Measurements from ENCODE around the gene MRM2.

DNA sequence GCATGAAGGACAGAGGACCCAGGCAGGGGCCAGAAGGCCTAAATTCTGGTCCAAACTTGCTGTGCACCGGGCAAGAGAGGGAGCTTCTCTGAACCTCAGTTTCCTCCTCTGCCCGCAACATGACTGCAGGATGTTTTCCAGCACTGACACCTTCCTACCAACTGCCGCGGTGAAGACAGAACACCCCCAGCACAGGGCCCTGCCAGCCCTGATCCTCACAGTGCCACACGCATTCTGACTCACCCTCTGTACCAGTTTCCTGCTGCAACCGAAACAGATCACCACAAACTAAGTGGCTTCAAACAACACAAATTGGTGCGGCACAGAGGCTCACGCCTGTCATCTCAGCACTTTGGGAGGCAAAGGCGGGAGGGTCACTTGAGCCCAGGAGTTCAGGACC is 27.4 kb downstream of the MRM2 start:
- TF ChIP-seq, protein P1, sequence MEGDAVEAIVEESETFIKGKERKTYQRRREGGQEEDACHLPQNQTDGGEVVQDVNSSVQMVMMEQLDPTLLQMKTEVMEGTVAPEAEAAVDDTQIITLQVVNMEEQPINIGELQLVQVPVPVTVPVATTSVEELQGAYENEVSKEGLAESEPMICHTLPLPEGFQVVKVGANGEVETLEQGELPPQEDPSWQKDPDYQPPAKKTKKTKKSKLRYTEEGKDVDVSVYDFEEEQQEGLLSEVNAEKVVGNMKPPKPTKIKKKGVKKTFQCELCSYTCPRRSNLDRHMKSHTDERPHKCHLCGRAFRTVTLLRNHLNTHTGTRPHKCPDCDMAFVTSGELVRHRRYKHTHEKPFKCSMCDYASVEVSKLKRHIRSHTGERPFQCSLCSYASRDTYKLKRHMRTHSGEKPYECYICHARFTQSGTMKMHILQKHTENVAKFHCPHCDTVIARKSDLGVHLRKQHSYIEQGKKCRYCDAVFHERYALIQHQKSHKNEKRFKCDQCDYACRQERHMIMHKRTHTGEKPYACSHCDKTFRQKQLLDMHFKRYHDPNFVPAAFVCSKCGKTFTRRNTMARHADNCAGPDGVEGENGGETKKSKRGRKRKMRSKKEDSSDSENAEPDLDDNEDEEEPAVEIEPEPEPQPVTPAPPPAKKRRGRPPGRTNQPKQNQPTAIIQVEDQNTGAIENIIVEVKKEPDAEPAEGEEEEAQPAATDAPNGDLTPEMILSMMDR (IDR thresholded peaks at IDR 0.05), result no peak
- no peak for TF ChIP-seq EP300 (IDR thresholded peaks at IDR 0.05)
- TF ChIP-seq POLR2AphosphoS5 (IDR thresholded peaks at IDR 0.05), result no peak

All from stomach (tissue), 4 donors.